Erythroblast (primary cell): Measurements from ENCODE around the gene XIAP.

Source experiments
- GATA1 ChIP-seq: IDR thresholded peaks from 2 replicates; pipeline ENCODE4 v1.6.1; 2011; ENCODE audit warnings: low read depth, mild to moderate bottlenecking, control low read depth, low read length, moderate library complexity
- POLR2A ChIP-seq: IDR thresholded peaks from 2 replicates; pipeline ENCODE4 v1.6.1; 2011; ENCODE audit warnings: mild to moderate bottlenecking, low read length

DNA sequence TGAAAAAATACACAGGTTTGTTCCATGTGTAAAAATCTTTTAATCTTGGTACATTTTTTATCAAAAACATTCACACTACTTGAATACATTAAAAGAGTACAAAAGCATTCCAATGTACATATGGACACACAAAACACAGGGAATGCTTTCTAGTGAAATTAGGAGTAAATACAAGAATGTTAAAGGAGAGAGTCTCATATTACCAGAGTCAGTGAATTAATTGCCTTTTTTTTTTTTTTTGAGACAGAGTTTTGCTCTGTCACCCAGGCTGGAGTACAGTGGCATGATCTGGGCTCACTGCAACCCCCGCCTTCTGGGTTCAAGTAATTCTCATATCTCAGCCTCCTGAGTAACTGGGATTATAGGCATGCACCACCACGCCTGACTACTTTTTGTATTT lies 17.0 kb downstream of the XIAP start:
- TF ChIP-seq POLR2A (no peak), GATA1 (no peak)
